GM21528 (cell line): ENCODE measurements around the gene RAMP1.
"Not testable (repeated sequence)": the region's sequence is repeated elsewhere in the genome, so short reads cannot be mapped to it uniquely, and the experiment has no call there.

Source experiments
- ATAC-seq: cut with Tn5 transposase; IDR thresholded peaks from one replicate; pipeline ENCODE4 v1.9.1; 2021; ENCODE audit warnings: mild to moderate bottlenecking, moderate library complexity; ENCODE audit not compliant: unreplicated experiment, low FRiP score

Gene RAMP1

DNA sequence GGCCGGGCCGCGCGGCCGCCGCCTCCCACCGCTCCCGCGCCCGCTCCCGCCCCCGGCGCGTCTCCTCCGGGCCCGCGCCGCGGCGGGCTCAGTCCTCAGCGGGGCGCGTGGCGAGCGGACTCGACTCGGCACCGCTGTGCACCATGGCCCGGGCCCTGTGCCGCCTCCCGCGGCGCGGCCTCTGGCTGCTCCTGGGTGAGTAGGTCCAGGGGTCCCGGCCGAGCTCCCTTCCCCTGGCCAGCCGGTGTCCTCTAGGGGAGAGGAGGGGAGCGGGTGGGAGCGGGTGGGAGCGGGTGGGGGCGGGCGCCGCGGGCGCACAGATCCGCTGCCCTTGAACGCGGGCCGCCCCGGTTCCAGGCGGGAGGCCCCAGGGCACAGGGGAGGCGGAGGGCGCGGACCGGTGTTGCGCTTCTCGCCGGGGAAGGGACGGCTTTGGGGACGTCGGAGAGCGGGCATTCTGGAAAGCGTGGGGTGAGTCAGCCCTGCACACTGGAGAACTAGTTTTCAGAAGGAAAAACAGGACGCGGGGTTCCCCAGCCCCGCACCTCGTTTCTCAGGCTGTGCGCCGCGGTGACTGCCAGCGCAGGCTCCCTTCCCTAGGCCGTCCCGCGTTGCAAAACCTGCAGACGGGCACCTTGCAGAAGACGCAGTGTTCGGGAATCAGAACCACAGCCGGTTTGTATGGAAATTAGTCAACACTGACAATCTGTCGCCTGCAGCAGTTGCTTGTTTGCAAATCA, at the start of gene RAMP1:
RAMP1 (plus strand) TSS at position 91 of the 740 bp plus-strand sequence; CDS start at position 144, 53 bp downstream.
- no peak for ATAC-seq

DNA sequence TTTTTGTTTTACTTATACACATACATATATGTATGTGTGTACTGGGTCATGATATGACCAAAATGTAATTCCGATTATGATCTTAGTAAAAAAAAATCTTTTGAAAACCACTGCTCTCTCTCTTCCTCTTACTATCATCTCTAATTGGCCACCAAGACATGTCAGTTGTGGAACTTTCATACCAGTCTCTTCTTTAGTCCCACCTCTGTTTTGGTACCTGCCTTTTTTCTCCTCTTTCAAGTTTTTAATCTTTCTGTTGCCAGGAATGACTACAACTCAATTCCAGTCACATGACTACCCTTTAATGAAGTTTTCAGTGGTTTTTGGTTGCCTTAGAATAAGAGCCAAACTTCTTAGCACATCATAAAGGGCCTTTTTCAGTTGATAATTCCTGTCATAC, 43.8 kb upstream of the RAMP1 start:
- ATAC-seq: no peak

DNA sequence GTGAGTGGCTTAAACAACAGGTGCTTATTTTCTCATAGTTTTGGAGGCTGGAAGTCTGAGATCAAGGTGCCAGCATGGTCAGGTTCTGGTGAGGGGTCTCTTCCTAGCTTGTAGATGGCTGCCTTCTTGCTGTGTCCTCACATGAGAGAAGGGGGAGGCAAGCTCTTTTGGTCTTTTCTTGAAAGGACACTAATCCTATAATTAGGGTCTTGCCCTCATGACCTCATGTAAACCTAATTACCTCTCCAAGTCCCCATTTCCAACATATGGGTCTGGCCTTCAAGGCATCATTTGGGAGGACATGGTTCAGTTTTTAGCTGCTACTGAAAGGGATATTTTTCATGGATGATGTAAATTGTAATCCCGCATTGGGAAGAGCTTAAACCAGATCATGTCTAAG, 42.9 kb upstream of the RAMP1 start:
- no peak for ATAC-seq

DNA sequence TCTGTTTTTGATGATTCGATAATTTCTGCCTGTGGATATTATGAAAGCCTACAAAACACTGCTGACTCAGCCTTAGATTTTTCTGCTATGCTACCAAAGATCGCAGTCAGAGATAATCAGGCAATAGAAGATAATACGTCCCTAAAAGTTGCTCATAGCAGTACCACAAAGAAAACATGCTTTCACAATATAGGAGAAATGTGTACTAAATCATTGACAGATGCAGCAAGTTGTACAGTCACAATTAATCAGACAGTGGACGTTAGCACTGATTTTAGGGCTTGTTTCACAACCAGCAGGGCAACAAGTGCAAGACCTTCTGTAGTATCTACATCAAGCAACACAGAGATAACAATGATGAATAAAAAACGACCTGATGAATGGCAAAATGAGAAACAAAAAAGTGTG, 41.4 kb upstream of the RAMP1 start:
- no peak for ATAC-seq

DNA sequence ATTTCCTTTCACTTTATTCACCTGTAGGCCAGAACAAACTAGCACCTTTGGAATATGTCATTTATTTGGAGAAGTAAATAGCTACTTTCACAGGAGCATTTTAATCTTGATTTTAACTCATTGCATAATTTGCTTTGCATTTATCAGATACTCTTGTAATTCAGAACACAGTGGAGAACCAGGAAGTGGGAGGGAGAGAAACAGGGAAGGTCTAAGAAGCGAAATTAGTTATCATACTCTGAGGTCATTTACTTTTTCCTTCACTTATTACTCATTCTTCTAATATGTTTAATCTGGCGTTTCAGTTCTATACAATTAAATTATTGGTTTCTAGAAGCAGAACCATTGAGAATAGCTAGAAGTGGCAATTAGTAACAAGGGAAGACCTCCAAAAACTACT, 40.2 kb upstream of the RAMP1 start:
- ATAC-seq: no peak

DNA sequence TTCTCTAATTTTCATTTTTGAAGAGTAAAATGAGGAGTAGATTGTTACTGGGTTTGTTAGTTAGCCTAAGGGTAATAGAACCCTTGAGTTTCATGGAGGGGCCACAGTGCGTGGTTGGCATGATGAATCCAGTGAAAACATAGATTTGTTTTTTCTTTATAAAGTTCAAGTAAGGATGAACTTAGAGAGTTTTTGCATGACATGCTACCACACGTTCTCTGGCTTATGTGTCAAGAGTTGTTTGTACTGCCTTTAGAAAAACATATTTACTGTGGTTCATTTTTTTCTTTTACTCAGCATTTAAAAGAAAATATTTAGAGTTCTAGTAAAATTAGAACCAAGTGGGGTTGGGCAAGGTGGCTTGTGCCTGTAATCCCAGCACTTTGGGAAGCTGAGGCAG, 39.0 kb upstream of the RAMP1 start:
- no peak for ATAC-seq

DNA sequence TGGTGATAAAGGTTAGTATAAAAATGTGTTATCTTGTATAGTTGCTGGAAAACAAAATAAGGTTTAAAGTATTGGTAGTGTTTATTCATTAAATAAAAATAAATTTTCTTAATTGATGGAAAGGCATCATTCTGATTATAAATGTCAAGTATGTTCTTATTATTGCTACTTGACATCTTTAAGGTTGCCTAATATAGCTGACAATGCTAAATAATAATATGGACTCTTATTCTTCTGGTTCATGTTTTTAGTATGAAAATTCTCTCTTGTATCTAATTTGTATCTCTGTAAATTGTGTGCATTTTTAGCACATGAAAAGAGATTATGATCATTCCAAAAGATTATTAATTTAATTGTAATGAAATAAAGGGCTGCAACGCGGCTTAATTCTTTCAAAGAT, 35.9 kb upstream of the RAMP1 start:
- no peak for ATAC-seq

DNA sequence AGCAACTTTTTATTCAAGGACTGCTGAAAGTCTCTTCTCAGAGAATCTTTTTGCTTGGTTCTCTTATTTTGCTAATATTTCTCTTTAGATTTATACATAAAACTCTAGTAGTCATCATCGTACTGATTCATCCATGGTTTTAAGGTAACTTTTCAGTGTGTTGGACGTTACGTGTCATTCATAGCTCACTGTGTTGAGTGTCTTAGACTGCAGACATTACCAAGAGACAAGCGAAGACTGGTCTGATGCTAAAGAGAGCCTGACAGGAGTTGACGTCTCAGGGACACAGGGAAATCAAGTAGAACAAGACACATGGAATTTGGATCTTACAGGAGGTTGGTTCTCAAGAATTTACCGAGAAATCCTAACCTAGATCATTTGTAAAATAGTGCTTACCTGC, 35.3 kb upstream of the RAMP1 start:
- no peak for ATAC-seq

DNA sequence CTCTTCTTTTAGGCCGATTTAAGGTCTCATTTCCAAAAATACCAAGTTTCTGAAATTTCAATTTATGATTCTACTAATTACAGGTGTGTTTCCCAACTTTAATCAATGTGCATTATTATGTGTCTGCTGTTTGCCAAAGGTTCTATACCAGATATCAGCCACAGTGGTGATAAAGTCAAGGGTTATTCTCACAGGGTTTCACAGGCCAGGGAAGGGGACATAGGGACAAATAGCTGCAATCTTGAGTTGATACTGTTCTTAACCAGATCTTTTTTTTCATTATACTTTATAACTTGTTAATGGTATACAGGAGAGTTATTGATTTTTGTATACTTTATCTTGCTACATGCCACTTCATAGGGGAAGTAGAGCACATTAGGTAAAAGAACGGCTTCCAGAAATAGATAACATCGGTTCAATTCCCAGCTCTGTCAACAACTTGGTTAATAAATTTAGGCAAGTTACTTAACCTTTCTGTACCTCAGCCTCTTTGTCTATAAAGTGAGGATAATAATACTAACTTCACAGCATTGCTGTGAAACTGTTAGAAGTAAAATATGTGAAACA, 31.9 kb upstream of the RAMP1 start:
- ATAC-seq: no peak

DNA sequence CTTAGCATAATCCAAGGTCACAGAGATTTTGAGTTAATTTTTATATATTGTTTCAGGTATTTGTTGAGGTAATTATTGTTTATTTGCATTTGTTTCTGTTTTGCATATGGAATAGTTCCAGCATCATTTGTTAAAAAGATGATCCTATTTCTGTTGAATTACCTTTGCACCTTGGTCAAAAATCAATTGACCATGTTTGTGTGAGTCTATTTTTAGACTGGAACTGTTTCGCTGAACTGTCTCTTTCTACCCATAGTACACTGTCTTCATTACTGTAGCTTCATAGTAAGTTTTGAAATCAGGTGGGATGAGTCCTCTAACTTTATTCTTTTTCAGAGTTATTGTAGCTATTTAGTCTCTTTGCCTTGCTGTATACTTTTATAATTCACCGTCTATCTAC, 28.9 kb upstream of the RAMP1 start:
- ATAC-seq: no peak

DNA sequence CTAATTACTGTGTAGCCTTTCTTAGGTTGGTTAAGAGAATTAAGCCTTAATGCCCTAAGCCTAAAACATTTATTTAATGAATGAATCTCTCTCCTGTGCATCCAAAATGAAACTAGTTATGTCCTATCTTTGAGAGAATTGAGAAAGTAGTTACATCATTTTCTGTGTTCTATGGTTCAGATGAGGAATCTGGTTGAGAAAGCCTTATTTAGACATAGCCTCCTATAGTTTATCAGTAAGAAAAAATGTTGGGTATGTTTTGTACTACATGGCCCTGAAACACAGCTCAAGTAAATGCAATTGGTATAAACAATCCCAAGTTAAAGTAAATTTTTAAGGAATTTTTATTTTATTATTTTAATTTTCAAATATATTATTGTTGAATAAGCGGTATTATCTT, 25.9 kb upstream of the RAMP1 start:
- no peak for ATAC-seq

DNA sequence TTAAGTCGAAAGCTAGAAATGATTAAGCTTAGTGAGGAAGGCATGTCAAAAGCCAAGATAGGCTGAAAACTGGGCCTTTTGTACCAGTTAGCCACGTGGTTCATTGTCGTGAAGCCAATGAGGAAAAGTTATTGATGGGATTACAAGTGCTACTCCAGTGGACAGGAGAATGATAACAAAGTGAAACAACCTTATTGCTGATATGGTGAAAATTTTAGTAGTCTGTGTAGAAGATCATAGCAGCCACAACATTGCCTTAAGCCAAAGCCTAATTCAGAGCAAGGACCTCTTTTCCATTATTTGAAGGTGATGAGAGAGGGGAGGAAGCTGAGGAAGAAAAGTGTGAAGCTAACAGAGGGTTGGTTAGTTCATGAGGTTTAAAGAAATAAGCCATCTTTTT, 24.1 kb upstream of the RAMP1 start:
- ATAC-seq: no peak

DNA sequence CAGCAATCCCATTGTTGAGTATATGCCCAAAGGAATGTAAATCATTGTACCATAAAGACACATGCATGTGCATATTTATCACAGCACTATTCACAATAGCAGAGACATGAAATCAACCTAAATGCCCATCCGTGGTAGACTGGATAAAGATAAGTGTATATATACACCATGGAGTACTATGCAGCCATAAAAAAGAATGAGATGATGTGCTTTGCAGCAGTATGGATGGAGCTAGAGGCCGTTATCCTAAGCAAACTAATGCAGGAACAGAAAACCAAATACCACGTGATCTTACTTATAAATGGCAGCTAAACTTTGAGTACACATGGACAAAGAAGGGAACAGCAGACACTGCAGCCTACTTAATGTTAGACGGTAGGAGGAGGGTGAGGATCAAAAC, 18.4 kb upstream of the RAMP1 start:
- ATAC-seq: no peak

DNA sequence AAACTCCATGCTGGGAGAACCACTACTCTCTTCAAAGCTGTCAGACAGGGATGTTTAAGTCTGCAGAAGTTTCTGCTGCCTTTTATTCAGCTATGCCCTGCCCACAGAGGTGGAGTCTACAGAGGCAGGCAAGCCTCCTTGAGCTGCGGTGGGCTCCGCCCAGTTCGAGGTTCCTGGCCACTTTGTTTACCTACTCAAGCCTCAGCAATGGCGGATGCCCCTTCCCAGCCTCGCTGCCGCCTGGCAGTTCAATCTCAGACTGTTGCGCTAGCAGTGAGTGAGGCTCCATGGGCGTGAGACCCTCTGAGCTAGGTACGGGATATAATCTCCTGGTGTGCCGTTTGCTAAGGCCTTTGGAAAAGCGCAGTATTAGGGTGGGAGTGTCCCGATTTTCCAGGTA, 10.5 kb upstream of the RAMP1 start:
- not testable (repeated sequence) for ATAC-seq

DNA sequence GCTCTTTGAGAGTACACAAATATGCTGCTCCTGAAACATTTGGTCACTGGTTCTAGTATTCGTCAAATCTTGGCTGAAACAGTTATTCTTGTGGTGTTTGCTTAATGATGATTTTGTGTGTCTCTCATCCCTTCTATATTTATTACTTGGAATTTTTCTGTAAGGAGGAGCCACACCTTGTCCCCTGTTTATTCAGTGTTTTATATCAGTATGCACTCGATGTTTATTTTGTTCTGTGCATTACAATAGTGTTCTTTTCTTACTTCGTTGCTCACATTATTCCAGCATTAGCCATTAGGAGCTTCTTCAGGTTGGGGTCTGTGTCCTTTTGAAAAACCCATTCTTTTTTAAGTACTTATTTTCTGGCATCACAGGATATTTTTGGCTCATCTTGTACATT, 5.1 kb upstream of the RAMP1 start:
- no peak for ATAC-seq

DNA sequence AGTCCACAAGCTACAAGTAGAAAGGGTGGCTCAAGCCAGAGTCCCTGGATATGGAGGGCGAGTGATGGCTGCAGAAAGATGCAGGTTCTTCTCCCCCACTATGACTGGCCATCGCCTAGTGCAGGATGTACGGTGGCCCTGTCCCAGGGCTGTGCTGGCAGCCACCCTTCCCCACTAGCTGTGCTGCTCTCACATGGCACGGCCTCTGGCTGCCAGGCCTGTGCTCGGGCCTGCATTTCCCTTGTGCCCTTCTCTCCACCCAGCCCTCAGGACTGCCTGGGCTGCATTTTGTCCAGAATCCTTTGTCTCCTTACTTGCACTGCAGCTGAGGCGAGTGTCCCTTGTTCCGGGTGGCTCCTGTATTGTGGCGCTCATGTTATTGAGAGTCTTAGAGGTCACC, 1.6 kb upstream of the RAMP1 start:
- no peak for ATAC-seq

DNA sequence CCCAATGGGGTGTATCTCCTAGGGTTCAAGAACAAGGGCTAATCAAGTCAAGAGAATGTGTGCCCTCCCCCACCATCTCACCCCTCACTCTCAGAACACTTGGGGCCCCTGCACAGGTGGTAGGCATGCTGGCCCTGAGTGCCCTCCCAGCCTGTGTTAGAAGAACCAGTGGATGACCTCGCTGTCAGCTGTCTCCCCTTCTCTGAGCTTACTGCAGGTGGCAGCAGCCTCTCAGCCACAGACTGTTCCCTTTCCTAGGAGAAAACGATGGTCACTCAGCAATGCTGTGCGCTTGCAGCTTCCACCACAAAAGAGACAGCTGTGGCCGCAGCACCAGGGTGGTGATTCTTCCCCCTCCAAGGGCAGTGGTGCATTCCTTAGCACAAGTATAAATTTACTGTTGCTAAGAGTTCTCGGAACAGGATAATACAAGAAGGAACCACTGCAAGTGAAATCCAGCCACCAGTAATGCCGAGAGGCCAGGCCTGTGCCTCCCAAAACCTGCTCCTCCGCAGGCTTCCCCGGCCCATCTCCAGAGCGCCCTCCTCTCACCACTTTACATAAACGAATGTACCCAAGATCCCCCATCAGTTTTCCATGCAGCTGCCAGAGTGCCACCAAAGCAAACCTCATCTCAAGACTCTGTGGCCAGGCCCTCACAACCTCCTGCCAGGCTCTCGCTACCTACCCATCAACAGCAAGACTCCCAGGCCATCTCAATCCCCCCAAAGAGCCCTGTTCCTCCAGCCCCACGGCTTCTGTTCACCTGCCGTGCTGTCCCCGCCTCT, 935 bp upstream of the RAMP1 start:
- no peak for ATAC-seq

DNA sequence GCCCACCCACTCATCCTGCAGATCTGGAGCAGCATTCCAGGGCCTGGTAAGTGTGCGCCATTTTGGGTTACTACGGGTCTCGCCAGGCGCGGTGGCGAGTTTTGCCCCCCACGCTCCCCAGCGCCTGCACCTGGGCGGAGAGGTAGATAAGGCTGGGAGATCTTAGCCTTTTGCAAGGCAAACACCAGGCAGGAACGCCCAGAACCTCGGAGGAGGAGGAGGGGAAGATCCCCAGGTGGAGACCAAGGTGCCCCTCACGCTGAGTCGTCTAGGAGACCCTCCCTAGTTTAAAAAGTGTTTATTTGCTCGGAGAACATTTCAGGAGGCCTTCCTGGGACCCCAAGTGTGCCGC, 365 bp upstream of the RAMP1 start:
- ATAC-seq: no peak

DNA sequence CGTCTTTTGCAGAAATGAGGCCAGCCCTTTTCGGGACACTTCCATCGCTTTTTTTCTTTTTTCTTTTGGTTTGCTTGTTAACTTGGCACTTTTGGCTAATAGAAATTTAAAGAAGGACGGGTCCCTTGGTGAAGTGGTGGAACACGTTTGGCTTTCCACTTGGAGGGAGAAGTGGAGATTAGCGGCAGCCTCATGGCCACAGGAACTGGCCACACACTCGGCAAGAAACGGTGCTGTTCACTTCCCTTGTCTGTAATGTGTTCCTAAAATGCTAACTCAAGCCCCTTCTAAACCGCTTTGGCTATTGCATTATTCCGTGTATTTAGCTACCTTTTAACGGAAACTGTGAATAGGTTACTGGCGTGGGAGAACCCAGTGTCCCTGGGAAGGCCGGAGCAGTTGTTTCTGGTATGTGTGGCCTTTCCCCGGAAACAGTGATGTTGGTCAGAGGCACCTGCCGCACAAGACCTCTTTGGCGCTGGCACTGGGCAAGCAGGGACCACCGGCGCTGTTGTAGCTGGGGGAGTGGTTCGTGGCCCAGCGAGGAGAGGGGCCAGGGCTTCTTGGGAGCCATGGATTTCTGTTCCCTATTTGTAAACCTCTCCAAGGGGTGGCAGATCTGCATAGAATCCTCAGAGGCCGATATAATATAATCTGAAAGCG, 981 bp downstream of the RAMP1 start:
- no peak for ATAC-seq

DNA sequence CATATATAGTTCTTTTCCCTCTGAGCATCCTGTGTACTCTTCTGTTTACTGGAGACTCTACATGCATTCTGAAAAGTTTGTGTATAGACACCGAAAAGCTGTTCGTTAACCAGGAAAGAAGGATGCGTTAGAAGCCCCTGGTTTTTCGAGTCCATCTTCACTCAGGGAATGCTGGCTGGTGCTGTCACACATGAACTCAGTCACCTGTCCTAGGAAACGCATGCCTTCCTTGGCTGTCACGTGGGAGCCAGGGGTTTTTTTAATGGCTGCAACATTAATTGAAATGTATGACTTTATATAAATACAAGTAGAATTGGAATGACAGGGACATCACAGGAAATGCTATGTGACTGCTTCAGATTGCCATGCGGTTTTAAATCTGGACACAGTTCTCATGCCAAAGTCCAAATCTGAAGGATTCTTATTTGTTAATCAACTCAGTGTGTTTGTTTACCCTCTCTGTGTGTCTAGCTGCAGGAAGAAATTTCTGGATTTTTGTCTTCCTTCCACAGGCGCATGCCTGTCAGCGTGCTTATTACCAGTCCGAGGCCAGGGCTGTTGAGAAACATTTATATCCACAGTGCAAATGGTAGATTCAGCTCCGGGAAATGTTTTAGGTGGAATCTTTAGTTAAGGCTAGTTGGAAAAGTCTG, 2.6 kb downstream of the RAMP1 start:
- ATAC-seq: no peak

DNA sequence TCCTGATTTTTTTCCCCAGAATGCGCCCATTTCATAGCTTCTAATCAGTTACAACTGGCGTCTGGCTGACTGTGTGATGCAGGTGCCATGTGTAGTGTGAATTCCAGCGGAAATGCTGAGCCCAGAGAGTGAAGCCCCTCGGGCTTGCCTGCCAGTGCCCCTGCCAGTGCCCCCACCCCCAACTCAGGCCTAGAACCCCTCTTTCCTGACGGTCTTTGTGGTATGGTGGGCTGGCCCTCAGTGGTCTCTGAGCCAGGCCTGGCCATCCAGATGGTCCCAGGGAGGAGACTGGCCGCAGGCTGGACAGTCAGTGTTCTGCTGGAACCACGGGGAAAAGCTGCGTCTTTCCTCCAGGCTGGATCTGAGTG, 3.1 kb downstream of the RAMP1 start:
- ATAC-seq: no peak
